ENCODE results near the gene ZNF385B.

Gene ZNF385B

GRCh38 chr2:179422037-179422643 lies 439.3 kb downstream of the ZNF385B start:
- peak; percentile 71 for DNase-seq (ENCODE audit: low read depth)
- TF ChIP-seq CTCF (IDR thresholded peaks at IDR 0.05; ENCODE audit: low read depth, low read length) (peak; percentile 88), MAX (IDR thresholded peaks at IDR 0.05; ENCODE audit: low read depth, low read length) (no peak)
- no peak overlapping the region for H3K4me3 ChIP-seq (ENCODE audit: low read depth, low read length)

- no peak overlapping the region for H3K4me3 ChIP-seq (ENCODE audit: low read depth, low read length)
- no peak for DNase-seq (ENCODE audit: low read depth)
- TF ChIP-seq MAX (IDR thresholded peaks at IDR 0.05; ENCODE audit: low read depth, low read length), result no peak
- no peak for TF ChIP-seq CTCF (IDR thresholded peaks at IDR 0.05; ENCODE audit: low read depth, low read length)
- TF ChIP-seq POLR2A (IDR thresholded peaks at IDR 0.05; ENCODE audit: extremely low read depth, insufficient read length), result no peak
- no peak for TF ChIP-seq MYC (IDR thresholded peaks at IDR 0.05; ENCODE audit: low read depth, low read length)
These were observed 443.9 kb downstream of the ZNF385B start for GRCh38 chr2:179417436-179417949.

GRCh38 chr2:179412112-179412511 lies 449.3 kb downstream of the ZNF385B start:
- DNase-seq (ENCODE audit: low read depth), result no peak
- TF ChIP-seq MYC (IDR thresholded peaks at IDR 0.05; ENCODE audit: low read depth, low read length), result no peak
- TF ChIP-seq POLR2A (IDR thresholded peaks at IDR 0.05; ENCODE audit: extremely low read depth, insufficient read length), result no peak
- H3K4me3 ChIP-seq (ENCODE audit: low read depth, low read length), result no peak overlapping the region

GRCh38 chr2:179410552-179411356 lies 450.7 kb downstream of the ZNF385B start:
- no peak overlapping the region for H3K4me3 ChIP-seq (ENCODE audit: low read depth, low read length)
- DNase-seq (ENCODE audit: low read depth), result peak; percentile 63
- TF ChIP-seq CTCF (IDR thresholded peaks at IDR 0.05; ENCODE audit: low read depth, low read length), result peak; percentile 78
- no peak for TF ChIP-seq MYC (IDR thresholded peaks at IDR 0.05; ENCODE audit: low read depth, low read length)
- no peak for TF ChIP-seq MAX (IDR thresholded peaks at IDR 0.05; ENCODE audit: low read depth, low read length)

- no peak overlapping the region for H3K4me3 ChIP-seq (ENCODE audit: low read depth, low read length)
- TF ChIP-seq MYC (IDR thresholded peaks at IDR 0.05; ENCODE audit: low read depth, low read length) (no peak), CTCF (IDR thresholded peaks at IDR 0.05; ENCODE audit: low read depth, low read length) (no peak), MAX (IDR thresholded peaks at IDR 0.05; ENCODE audit: low read depth, low read length) (no peak), POLR2A (IDR thresholded peaks at IDR 0.05; ENCODE audit: extremely low read depth, insufficient read length) (no peak)
- DNase-seq (ENCODE audit: low read depth), result no peak
These were observed 457.8 kb downstream of the ZNF385B start for GRCh38 chr2:179403624-179404023.

- no peak for DNase-seq (ENCODE audit: low read depth)
- H3K4me3 ChIP-seq (ENCODE audit: low read depth, low read length), result no peak overlapping the region
- TF ChIP-seq CTCF (IDR thresholded peaks at IDR 0.05; ENCODE audit: low read depth, low read length) (no peak), MYC (IDR thresholded peaks at IDR 0.05; ENCODE audit: low read depth, low read length) (no peak), MAX (IDR thresholded peaks at IDR 0.05; ENCODE audit: low read depth, low read length) (no peak), POLR2A (IDR thresholded peaks at IDR 0.05; ENCODE audit: extremely low read depth, insufficient read length) (no peak)
These were observed 467.9 kb downstream of the ZNF385B start for GRCh38 chr2:179393481-179393880.

Measured in NB4 (cell line).